IPS DF 6.9 (cell line): Measurements from ENCODE around the gene TERB1.
A peak's percentile ranks its signal among the peaks of the same experiment; 100 is the strongest.

Source experiments
- DNase-seq: peaks from one replicate; pipeline ENCODE4 v3.0.0-alpha.2; 2013; ENCODE audit warnings: low read depth, low spot score
- H3K27ac ChIP-seq: one replicate; pipeline ENCODE4 v1.5.1; 2013; ENCODE audit warnings: low read length, control low read depth
- H3K27me3 ChIP-seq: 2 replicates; pipeline ENCODE4 v1.6.1; 2013; ENCODE audit warnings: mild to moderate bottlenecking, low read length; ENCODE audit not compliant: control insufficient read depth, insufficient read depth
- H3K36me3 ChIP-seq: 2 replicates; pipeline ENCODE4 v1.6.1; 2013; ENCODE audit warnings: low read length; ENCODE audit not compliant: control insufficient read depth, insufficient read depth
- H3K4me1 ChIP-seq: 2 replicates; pipeline ENCODE4 v1.6.1; 2013; ENCODE audit warnings: low read length; ENCODE audit not compliant: control insufficient read depth, insufficient read depth
- H3K4me3 ChIP-seq: 2 replicates; pipeline ENCODE4 v1.5.1; 2013; ENCODE audit warnings: mild to moderate bottlenecking, low read length
- H3K9me3 ChIP-seq: 2 replicates; pipeline ENCODE4 v1.6.1; 2013; ENCODE audit warnings: low read length, inconsistent platforms; ENCODE audit not compliant: control insufficient read depth, insufficient read depth
- WGBS: extraction: QIAGEN DNeasy Blood & Tissue Kit; methylation state at CpG from one replicate; pipeline ENCODE4 v1.1.7; 2013; ENCODE audit warnings: mixed read lengths, missing lambda C conversion rate; ENCODE audit not compliant: insufficient read length, insufficient coverage; 5-methylcytosine and 5-hydroxymethylcytosine counted together

Gene TERB1

GRCh38 chr16:66845080-66845410 is 43.7 kb upstream of the TERB1 start:
- no peak overlapping the region for H3K27ac ChIP-seq
- H3K27me3 ChIP-seq, result peaks cover 20% of the 10 kb centered on the region
- H3K4me3 ChIP-seq, result peak overlapping the region; percentile 87; the same call in 1 of the 2 replicates
- 0 out of 2 replicates have a peak, but pooled peaks cover 3% of the 10 kb centered on the region for H3K4me1 ChIP-seq
- no peaks in the 10 kb centered on the region for H3K36me3 ChIP-seq
- no peak for DNase-seq
- WGBS, result no CpG with 5 or more reads among the region's 10 CpGs
- H3K9me3 ChIP-seq, result no peaks in the 10 kb centered on the region

- no peak within 1 kb of the TSS for H3K27ac ChIP-seq
- no peak for DNase-seq
- peaks cover 20% of the 10 kb centered on the region for H3K27me3 ChIP-seq
- H3K4me1 ChIP-seq, result 0 out of 2 replicates have a peak, but pooled peaks cover 3% of the 10 kb centered on the region
- H3K4me3 ChIP-seq, result peak within 1 kb of the TSS; percentile 87
- no CpG with 5 or more reads among the region's 79 CpGs for WGBS
- H3K36me3 ChIP-seq, result no peaks in the 10 kb centered on the region
- no peaks in the 10 kb centered on the region for H3K9me3 ChIP-seq
Observed at GRCh38 chr16:66844342-66845079, 43.1 kb upstream of the TERB1 start, which contains the start of gene CA7. CA7 (plus strand) TSS chr16:66844414; CDS start chr16:66844488, 74 bp downstream.

DNA sequence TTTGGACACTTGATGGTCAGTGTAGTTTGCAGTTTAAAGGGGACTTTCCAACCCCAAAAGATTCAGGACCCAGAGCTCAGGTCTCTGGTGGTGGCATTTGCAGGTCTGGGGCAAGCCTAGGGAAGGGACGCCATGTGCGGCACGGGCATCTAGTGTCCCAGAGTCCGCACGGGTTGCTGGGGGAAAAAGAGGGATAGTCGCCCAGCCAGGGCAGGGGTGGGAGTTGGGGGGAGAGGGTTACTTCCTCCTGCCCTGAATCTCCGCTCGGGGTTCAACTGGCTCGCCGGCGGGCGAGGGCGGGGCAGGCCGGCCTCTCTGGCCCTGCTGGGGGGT is 42.6 kb upstream of the TERB1 start:
- no CpG with 5 or more reads among the region's 14 CpGs for WGBS
- Histone ChIP-seq H3K4me1 (0 out of 2 replicates have a peak, but pooled peaks cover 3% of the 10 kb centered on the region), H3K27me3 (peaks cover 20% of the 10 kb centered on the region), H3K4me3 (peak overlapping the region; percentile 87; the same call in 1 of the 2 replicates), H3K27ac (no peak overlapping the region), H3K36me3 (no peaks in the 10 kb centered on the region), H3K9me3 (no peaks in the 10 kb centered on the region)
- no peak for DNase-seq

- Histone ChIP-seq H3K27me3 (peaks cover 20% of the 10 kb centered on the region), H3K9me3 (no peaks in the 10 kb centered on the region), H3K4me1 (0 out of 2 replicates have a peak, but pooled peaks cover 3% of the 10 kb centered on the region), H3K27ac (no peak overlapping the region), H3K36me3 (no peaks in the 10 kb centered on the region), H3K4me3 (no peak overlapping the region)
- no CpG with 5 or more reads among the region's 2 CpGs for WGBS
- no peak for DNase-seq
Observed at GRCh38 chr16:66843191-66843590, 41.8 kb upstream of the TERB1 start.

DNA sequence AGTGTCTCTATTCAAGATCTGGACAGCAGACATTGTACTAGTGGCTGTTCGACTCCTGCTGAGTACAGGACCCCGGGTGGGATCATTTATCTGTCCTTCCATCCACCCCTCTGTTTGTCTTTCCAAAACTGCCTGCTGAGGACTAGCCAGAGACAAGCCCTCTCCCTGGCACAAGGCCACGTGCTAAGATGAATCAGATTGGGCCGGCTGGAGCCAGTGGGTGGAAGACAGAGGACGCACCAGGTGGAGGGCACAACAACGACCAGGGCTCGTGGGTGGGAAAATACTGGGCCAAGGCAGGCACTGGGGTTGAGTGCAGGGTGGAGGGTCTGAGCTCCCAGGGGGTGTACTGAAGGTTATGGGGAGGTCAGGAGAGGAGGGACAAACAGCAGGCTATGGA is 41.4 kb upstream of the TERB1 start:
- H3K9me3 ChIP-seq, result no peaks in the 10 kb centered on the region
- DNase-seq, result no peak
- H3K27ac ChIP-seq, result no peak overlapping the region
- WGBS, result no CpG with 5 or more reads among the region's 7 CpGs
- H3K4me3 ChIP-seq, result no peak overlapping the region
- peaks cover 20% of the 10 kb centered on the region for H3K27me3 ChIP-seq
- 0 out of 2 replicates have a peak, but pooled peaks cover 3% of the 10 kb centered on the region for H3K4me1 ChIP-seq
- no peaks in the 10 kb centered on the region for H3K36me3 ChIP-seq

GRCh38 chr16:66841366-66841765 is 40.0 kb upstream of the TERB1 start:
- no CpG with 5 or more reads among the region's 4 CpGs for WGBS
- H3K9me3 ChIP-seq, result no peaks in the 10 kb centered on the region
- H3K4me1 ChIP-seq, result 0 out of 2 replicates have a peak, but pooled peaks cover 3% of the 10 kb centered on the region
- H3K27me3 ChIP-seq, result peaks cover 20% of the 10 kb centered on the region
- DNase-seq, result no peak
- no peak overlapping the region for H3K4me3 ChIP-seq
- no peaks in the 10 kb centered on the region for H3K36me3 ChIP-seq
- no peak overlapping the region for H3K27ac ChIP-seq

GRCh38 chr16:66840883-66841282 is 39.5 kb upstream of the TERB1 start:
- Histone ChIP-seq H3K27ac (no peak overlapping the region), H3K36me3 (no peaks in the 10 kb centered on the region), H3K4me1 (0 out of 2 replicates have a peak, but pooled peaks cover 3% of the 10 kb centered on the region), H3K4me3 (no peak overlapping the region), H3K9me3 (no peaks in the 10 kb centered on the region), H3K27me3 (peaks cover 19% of the 10 kb centered on the region)
- no peak for DNase-seq
- no CpG with 5 or more reads among the region's 3 CpGs for WGBS

DNA sequence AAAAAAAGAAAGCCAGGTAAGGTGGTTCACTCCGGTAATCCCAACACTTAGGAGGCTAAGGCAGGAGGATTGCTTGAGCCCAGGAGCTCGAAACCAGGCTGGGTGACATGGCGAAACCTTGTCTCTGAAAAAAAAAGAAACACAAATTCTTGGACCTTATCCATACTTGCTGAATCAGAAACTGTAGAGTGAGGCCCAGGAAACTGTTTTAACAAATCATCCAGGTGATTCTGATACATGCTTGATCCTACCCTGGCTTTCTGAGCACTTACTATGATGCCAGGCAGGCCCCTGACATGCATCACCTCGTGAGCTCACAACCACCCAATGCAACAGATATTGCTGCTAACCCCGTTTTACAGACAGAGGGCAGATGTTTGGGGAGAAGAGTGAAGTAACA is 33.4 kb upstream of the TERB1 start:
- H3K27me3 ChIP-seq, result no peaks in the 10 kb centered on the region
- no peaks in the 10 kb centered on the region for H3K36me3 ChIP-seq
- WGBS, result no CpG with 5 or more reads among the region's 5 CpGs
- H3K9me3 ChIP-seq, result no peaks in the 10 kb centered on the region
- H3K4me3 ChIP-seq, result no peak overlapping the region
- no peak for DNase-seq
- no peak overlapping the region for H3K27ac ChIP-seq
- H3K4me1 ChIP-seq, result no peaks in the 10 kb centered on the region

- Histone ChIP-seq H3K4me3 (no peak overlapping the region), H3K27ac (no peak overlapping the region), H3K36me3 (0 out of 2 replicates have a peak, but pooled peaks cover 2% of the 10 kb centered on the region), H3K4me1 (peaks cover 1% of the 10 kb centered on the region; the same call in 1 of the 2 replicates), H3K27me3 (no peaks in the 10 kb centered on the region), H3K9me3 (no peaks in the 10 kb centered on the region)
- no CpG with 5 or more reads among the region's 7 CpGs for WGBS
- DNase-seq, result no peak
Observed at GRCh38 chr16:66832661-66833305, 31.4 kb upstream of the TERB1 start.

DNA sequence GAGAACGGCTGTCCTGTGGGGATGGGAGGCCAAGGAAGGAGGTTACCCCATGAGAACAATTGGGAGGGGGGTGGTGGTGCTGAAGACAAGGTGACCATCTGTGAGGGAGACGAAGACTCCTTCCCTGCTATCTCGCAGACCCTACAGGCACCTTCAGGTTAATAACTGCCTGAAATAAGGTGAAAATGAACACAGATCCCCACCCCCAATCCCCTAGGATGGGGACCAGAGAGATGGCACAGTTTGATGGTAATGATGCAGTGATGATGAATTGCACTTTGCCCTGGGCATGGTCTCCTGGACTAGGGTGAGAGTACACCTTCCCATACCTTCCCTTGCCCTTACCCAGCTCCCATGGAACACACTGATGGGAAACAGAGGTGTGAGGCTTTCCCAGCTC is 30.8 kb upstream of the TERB1 start:
- H3K9me3 ChIP-seq, result no peaks in the 10 kb centered on the region
- H3K36me3 ChIP-seq, result 0 out of 2 replicates have a peak, but pooled peaks cover 2% of the 10 kb centered on the region
- no peak overlapping the region for H3K27ac ChIP-seq
- WGBS, result no CpG with 5 or more reads among the region's 3 CpGs
- peaks cover 1% of the 10 kb centered on the region; the same call in 1 of the 2 replicates for H3K4me1 ChIP-seq
- no peaks in the 10 kb centered on the region for H3K27me3 ChIP-seq
- no peak overlapping the region for H3K4me3 ChIP-seq
- DNase-seq, result no peak
